Measurements from ENCODE around the gene MEGF8.
A peak's percentile ranks its signal among the peaks of the same experiment; 100 is the strongest.

MEGF8 gene

GRCh38 chr19:42294471-42295137, 30.8 kb upstream of the MEGF8 start:
- TF ChIP-seq ZFX (IDR thresholded peaks at IDR 0.05; ENCODE audit: borderline replicate concordance) (no peak), CTCF (IDR thresholded peaks at IDR 0.05) (no peak)
- no peak overlapping the region; the same call in 1 of the 2 replicates for H3K27ac ChIP-seq

- peak overlapping the region; percentile 52 for H3K27ac ChIP-seq
- TF ChIP-seq ZFX (IDR thresholded peaks at IDR 0.05; ENCODE audit: borderline replicate concordance) (no peak), CTCF (IDR thresholded peaks at IDR 0.05) (no peak)
Observed at GRCh38 chr19:42295342-42295741, 30.1 kb upstream of the MEGF8 start.

GRCh38 chr19:42295831-42296525, 29.5 kb upstream of the MEGF8 start:
- TF ChIP-seq CTCF (IDR thresholded peaks at IDR 0.05) (peak; percentile 94), ZFX (IDR thresholded peaks at IDR 0.05; ENCODE audit: borderline replicate concordance) (no peak)
- peak overlapping the region; percentile 52 for H3K27ac ChIP-seq

- TF ChIP-seq CTCF (IDR thresholded peaks at IDR 0.05) (no peak), ZFX (IDR thresholded peaks at IDR 0.05; ENCODE audit: borderline replicate concordance) (no peak)
- H3K27ac ChIP-seq, result peak overlapping the region; percentile 52
Observed at GRCh38 chr19:42297039-42297438, 28.4 kb upstream of the MEGF8 start.

- peak within 1 kb of the TSS; percentile 95 for H3K27ac ChIP-seq
- TF ChIP-seq CTCF (IDR thresholded peaks at IDR 0.05) (no peak), ZFX (IDR thresholded peaks at IDR 0.05; ENCODE audit: borderline replicate concordance) (no peak)
Observed at GRCh38 chr19:42301646-42302203, 23.7 kb upstream of the MEGF8 start, which contains the start of gene PRR19. TSS of gene PRR19 (plus strand) at chr19:42302132. CDS start at chr19:42309585, 7,453 bp downstream.

- TF ChIP-seq CTCF (IDR thresholded peaks at IDR 0.05) (no peak), ZFX (IDR thresholded peaks at IDR 0.05; ENCODE audit: borderline replicate concordance) (no peak)
- peak overlapping the region; percentile 95 for H3K27ac ChIP-seq
Observed at GRCh38 chr19:42303101-42303464, 22.4 kb upstream of the MEGF8 start.

GRCh38 chr19:42303876-42304275, 21.6 kb upstream of the MEGF8 start:
- H3K27ac ChIP-seq, result peak overlapping the region; percentile 95
- TF ChIP-seq CTCF (IDR thresholded peaks at IDR 0.05) (no peak), ZFX (IDR thresholded peaks at IDR 0.05; ENCODE audit: borderline replicate concordance) (no peak)

All from 22Rv1 (cell line).